KMS-11 (cell line): ENCODE measurements around the gene DAB1.

Experiments
- H2AFZ ChIP-seq: fragments of 200-600 bp; sonication (generic); 2 replicates; pipeline ENCODE4 v1.6.1; 2016; ENCODE audit warnings: antibody characterized with exemption, mixed run types, low read depth
- H3K27ac ChIP-seq: fragments of 200-600 bp; sonication (generic); 2 replicates; pipeline ENCODE4 v1.6.1; 2016; ENCODE audit warnings: mild to moderate bottlenecking, mixed run types
- H3K27me3 ChIP-seq: fragments of 200-600 bp; sonication (generic); 2 replicates; pipeline ENCODE4 v1.6.1; 2017; ENCODE audit warnings: mild to moderate bottlenecking, low read depth, mixed run types, moderate library complexity; ENCODE audit not compliant: insufficient read depth
- H3K36me3 ChIP-seq: fragments of 200-600 bp; sonication (generic); 2 replicates; pipeline ENCODE4 v1.6.1; 2017; ENCODE audit warnings: mild to moderate bottlenecking, mixed run types; ENCODE audit not compliant: insufficient read depth
- H3K4me1 ChIP-seq: fragments of 200-600 bp; sonication (generic); 2 replicates; pipeline ENCODE4 v1.6.1; 2016; ENCODE audit warnings: mild to moderate bottlenecking, low read depth, mixed run types; ENCODE audit not compliant: poor library complexity, severe bottlenecking
- H3K4me2 ChIP-seq: fragments of 200-600 bp; sonication (generic); 2 replicates; pipeline ENCODE4 v1.7.0; 2016; ENCODE audit warnings: mild to moderate bottlenecking, mixed run types
- H3K4me3 ChIP-seq: fragments of 200-600 bp; sonication (generic); IDR thresholded peaks from 2 replicates; pipeline ENCODE4 v1.6.1; 2017; ENCODE audit warnings: low read depth, low read length, mixed read lengths; ENCODE audit not compliant: insufficient read depth
- H3K79me2 ChIP-seq: fragments of 200-600 bp; sonication (generic); 2 replicates; pipeline ENCODE4 v1.6.1; 2016; ENCODE audit warnings: low read depth, mixed run types; ENCODE audit not compliant: insufficient read depth
- H3K9ac ChIP-seq: fragments of 200-600 bp; sonication (generic); 2 replicates; pipeline ENCODE4 v1.6.1; 2016; ENCODE audit warnings: mild to moderate bottlenecking, mixed run types
- H4K20me1 ChIP-seq: fragments of 200-600 bp; sonication (generic); 2 replicates; pipeline ENCODE4 v1.6.1; 2016; ENCODE audit warnings: mild to moderate bottlenecking, mixed run types; ENCODE audit not compliant: insufficient read depth
- CTCF ChIP-seq: fragments of 200-600 bp; sonication (generic); conservative IDR thresholded peaks from 2 replicates; pipeline ENCODE4 v1.6.1; 2017; ENCODE audit warnings: low read depth, mild to moderate bottlenecking, antibody characterized with exemption, low read length, moderate library complexity, mixed read lengths

DAB1 gene

GRCh38 chr1:57329937-57330336 is 93.9 kb downstream of the DAB1 start:
- no peak overlapping the region for H3K4me2 ChIP-seq
- no peak overlapping the region for H3K27ac ChIP-seq
- H3K9ac ChIP-seq: no peak overlapping the region
- H3K4me3 ChIP-seq: no peak overlapping the region
- no peak for TF ChIP-seq CTCF
- no peaks in the 10 kb centered on the region for H3K36me3 ChIP-seq
- no peaks in the 10 kb centered on the region for H3K79me2 ChIP-seq
- H3K27me3 ChIP-seq: no peaks in the 10 kb centered on the region
- H2AFZ ChIP-seq: no peak overlapping the region
- H3K4me1 ChIP-seq: no peaks in the 10 kb centered on the region
- H4K20me1 ChIP-seq: no peaks in the 10 kb centered on the region

- H3K9ac ChIP-seq: no peak overlapping the region
- H3K36me3 ChIP-seq: no peaks in the 10 kb centered on the region
- H3K27me3 ChIP-seq: no peaks in the 10 kb centered on the region
- H2AFZ ChIP-seq: no peak overlapping the region
- no peak for TF ChIP-seq CTCF
- H3K79me2 ChIP-seq: no peaks in the 10 kb centered on the region
- no peaks in the 10 kb centered on the region for H4K20me1 ChIP-seq
- H3K4me1 ChIP-seq: no peaks in the 10 kb centered on the region
- H3K4me2 ChIP-seq: no peak overlapping the region
- H3K4me3 ChIP-seq: no peak overlapping the region
- no peak overlapping the region for H3K27ac ChIP-seq
These were observed 94.8 kb downstream of the DAB1 start for GRCh38 chr1:57329001-57329527.

- Histone ChIP-seq H3K79me2 (no peaks in the 10 kb centered on the region), H3K4me3 (no peak overlapping the region), H3K36me3 (no peaks in the 10 kb centered on the region), H2AFZ (no peak overlapping the region), H3K4me2 (no peak overlapping the region), H3K27ac (no peak overlapping the region), H4K20me1 (no peaks in the 10 kb centered on the region), H3K9ac (no peak overlapping the region), H3K27me3 (no peaks in the 10 kb centered on the region), H3K4me1 (no peaks in the 10 kb centered on the region)
- no peak for TF ChIP-seq CTCF
These were observed 95.9 kb downstream of the DAB1 start for GRCh38 chr1:57327946-57328345.

GRCh38 chr1:57327336-57327735 is 96.5 kb downstream of the DAB1 start:
- H3K4me3 ChIP-seq: no peak overlapping the region
- H3K79me2 ChIP-seq: no peaks in the 10 kb centered on the region
- no peak for TF ChIP-seq CTCF
- H3K27ac ChIP-seq: no peak overlapping the region
- H3K27me3 ChIP-seq: no peaks in the 10 kb centered on the region
- no peak overlapping the region for H3K9ac ChIP-seq
- H2AFZ ChIP-seq: no peak overlapping the region
- H3K4me2 ChIP-seq: no peak overlapping the region
- H4K20me1 ChIP-seq: no peaks in the 10 kb centered on the region
- no peaks in the 10 kb centered on the region for H3K4me1 ChIP-seq
- H3K36me3 ChIP-seq: no peaks in the 10 kb centered on the region
